HG02571 (cell line): ENCODE results near the gene CYP8B1.
A peak's percentile ranks its signal among the peaks of the same experiment; 100 is the strongest.
"Not testable (repeated sequence)": the region's sequence is repeated elsewhere in the genome, so short reads cannot be mapped to it uniquely, and the experiment has no call there.

Experiments used
- ATAC-seq: cut with Tn5 transposase; IDR thresholded peaks from one replicate; pipeline ENCODE4 v1.9.1; 2021; ENCODE audit warnings: mild to moderate bottlenecking, moderate library complexity; ENCODE audit not compliant: unreplicated experiment

CYP8B1 gene

DNA sequence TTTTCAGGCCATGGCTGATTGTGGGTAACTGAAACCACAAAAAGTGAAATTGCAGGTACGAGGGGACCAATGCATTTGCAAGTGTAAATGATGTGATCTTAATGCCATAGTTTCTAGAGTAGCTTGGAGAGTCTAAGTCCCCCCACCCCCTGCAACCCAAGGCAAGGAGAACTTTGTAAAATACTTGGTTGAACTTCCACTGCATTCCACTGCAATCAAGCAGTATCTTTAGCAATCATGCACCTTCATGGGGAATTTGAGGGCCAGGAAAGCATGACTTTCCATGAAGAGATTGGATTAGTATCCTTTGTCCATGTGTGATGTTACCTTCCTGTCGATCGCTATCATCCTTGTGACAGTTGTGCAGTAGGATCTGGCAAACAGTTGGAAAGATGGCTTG lies 11.4 kb upstream of the CYP8B1 start:
- ATAC-seq, result no peak

DNA sequence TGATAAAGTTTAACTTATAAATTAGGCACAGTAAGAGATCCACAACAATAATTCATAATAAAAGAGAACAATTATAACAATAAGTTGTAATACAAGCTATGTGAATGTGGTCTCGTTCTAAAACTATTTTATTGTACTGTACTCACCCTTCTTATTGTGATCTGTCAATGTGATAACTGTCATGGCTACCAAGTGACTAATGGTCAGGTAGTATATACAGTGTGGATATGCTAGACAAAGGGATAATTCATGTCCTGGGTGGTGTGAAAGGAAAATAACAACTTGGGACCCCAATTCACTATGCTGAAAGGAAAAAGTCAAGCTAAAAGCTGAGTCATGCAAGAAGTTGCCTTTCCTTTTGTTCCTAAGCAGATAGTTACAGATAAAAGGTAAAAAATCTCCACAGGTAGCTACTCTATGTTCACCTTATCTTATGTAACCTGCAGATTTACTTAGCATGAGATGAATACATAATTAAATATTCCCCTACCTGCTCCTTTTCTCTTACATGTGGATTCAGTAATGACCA lies 10.7 kb upstream of the CYP8B1 start:
- no peak for ATAC-seq

- ATAC-seq, result no peak
Observed at GRCh38 chr3:42884324-42884723, 8.6 kb upstream of the CYP8B1 start.

DNA sequence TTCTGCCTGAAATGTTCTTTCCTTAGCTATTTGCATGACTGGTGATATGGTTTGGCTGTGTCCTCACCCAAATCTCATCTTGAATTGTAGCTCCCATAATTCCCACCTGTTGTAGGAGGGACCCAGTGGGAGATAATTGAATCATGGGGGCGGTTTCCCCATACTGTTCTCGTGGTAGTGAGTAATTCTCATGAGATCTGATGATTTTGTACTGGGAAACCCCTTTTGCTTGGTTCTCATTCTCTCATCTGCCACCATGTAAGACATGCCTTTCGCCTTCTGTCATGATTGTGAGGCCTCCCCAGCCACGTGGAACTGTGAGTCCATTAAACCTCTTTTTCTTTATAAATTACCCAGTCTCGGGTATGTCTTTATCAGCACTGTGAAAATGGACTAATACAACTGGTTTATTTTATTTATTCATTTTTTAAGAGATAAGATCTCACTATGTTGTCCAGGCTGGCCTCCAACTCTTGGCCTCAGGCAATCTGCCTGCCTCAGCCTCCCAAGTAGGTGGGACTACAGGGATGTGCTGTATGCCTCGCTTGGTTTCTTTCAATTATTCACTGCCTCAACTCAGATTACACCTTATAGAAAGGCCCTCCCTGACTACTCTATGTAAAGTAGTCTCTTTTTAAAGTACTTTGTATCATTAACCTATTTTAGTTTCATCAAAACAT lies 7.7 kb upstream of the CYP8B1 start:
- not testable (repeated sequence) for ATAC-seq

DNA sequence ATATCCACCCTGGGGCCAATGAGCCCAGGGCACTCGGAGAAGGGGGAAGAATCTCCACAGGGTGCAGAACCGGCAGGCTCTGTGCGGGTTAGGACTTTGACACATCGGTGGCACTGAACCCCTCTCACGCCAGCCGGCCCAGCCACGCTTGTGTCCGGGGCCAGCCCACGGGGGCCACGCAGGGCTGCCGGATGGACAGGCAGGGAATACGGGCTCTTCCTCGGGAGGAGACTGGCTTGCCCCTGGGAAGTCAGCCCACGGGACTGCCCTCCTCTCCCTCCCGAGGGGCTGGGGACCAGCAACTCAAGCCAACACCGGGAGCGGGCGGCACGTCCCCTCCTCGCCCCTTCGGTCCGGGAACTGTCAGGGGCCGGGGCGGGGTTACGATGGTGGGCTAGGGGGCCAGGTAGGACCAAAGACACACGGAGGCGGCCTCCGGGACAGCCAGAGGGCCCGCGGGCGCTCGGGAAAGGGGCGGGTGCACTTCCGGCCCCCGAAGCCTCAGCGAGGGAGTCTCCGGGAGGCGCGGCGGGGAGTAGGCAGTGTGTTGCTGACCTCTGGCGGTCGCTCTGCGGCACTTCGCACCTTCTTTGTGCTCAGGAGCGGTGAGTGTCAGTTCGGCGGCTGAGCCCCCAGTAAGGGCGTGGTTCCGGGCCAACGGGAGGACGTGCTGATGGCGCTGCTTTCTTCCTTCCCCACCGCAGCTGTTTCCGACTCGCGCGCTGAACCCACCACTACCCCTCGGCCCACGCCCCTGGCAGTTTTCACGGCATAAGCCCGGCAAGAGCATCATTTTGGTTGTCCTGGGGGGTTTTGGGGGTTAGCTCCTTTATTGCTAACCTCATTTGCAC lies 5.1 kb upstream of the CYP8B1 start:
- peak; percentile 96 for ATAC-seq

- no peak for ATAC-seq
Observed at GRCh38 chr3:42880183-42880582, 4.5 kb upstream of the CYP8B1 start.

DNA sequence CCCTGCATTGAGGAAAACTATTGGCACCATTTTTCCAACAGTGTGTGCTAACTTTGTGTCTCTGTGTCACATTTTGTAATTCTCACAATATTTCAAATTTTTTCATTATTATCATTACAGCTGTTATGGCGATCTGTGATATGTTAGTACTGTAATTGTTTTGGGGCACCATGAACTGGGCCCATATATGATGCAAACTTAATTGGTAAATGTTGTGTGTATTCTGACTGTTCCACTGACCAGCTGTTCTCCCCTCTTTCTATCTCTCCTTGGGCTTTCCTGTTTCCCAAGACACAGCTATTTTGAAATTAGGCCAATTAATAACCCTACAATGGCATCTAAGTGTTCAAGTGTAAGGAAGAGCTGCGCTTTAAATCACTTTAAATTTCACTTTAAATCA lies 2.2 kb upstream of the CYP8B1 start:
- ATAC-seq, result no peak

DNA sequence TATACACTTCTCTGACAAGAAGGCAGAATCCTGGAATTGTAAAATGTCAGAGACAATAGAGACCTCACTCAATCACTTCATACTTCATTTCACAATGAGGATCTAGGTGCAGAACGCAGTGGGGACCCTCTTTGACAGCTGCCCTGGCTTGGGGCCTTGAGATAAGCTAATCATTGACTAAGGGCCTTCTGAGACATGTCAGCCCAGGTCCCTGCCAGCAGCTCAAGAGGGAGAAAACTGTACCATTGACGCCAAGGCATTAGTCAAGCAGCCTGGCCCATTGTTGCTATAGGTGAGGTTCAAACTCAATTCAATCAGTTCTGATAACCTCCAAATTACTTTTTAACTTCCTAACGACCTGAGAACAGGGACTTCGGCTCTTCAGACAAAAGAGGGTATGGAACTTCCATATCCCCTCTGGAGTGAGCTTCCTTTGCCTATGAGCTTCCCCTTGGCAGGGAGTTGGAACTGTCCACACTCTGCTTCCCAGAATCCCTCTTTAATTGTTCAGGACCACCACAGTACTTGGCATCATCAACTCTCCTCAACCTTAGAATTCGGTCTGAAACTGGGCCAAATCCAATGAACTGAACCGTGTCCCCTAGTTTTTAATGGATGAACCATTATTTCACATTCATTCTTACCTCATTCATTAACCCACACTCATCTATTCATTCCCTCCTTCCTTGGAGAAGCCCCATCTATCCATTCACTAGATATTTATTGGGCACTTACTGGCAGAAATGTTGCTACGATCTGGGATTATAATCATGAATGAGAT lies 1.5 kb upstream of the CYP8B1 start:
- no peak for ATAC-seq

GRCh38 chr3:42876401-42876800 lies 722 bp upstream of the CYP8B1 start:
- no peak for ATAC-seq

GRCh38 chr3:42874749-42875148 lies 930 bp downstream of the CYP8B1 start:
- ATAC-seq, result no peak

DNA sequence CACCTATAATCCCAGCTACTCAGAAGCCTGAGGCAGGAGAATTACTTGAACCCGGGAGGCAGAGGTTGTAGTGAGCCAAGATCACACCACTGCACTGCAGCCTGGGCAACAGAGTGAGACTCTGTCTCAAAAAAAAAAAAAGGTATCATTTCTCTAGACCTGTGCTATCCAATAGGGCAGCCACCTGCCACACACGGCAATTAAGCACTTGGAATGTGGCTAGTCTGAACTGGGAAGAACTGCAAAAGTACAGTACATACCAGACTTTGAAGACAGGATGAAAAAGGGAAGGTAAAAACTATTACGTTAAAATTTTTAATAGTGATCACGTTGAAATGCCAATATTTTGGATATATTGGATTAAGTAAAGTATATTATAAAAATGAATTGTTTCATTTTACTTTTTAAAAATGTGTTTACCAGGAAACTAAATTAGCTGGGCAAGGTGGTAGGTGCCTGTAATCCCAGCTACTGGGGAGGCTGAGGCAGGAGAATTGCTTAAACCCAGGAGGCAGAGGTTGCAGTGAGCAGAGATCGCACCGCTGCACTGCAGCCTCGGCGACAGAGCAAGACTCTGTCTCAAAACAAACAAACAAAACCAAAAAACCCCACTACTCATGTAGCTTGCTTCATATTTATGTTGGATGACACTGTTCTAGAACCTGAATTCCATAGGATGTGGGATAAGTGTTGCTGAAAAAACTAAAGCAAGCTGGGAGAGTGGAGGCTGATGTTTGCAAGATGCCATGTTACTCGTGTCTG lies 2.3 kb downstream of the CYP8B1 start:
- no peak for ATAC-seq

DNA sequence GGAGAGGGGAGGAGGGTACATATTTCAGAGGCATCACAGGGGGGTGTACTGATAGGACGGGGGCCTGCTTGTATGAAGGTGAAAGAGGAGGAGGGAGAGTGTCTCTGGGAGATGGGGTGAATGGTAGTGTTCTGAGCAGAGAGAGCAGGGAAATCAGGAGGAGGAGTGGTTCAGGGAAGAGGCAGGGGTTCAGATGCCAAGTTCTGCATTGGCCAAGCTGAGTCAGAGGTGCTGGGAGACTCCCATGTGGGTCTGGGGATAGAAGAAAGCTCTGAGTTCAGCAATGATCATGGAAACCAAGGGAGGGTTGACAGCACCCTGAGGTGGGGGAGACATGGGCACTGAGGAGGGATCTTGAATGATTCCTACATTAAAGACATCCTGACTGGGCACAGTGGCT lies 3.0 kb downstream of the CYP8B1 start:
- ATAC-seq, result no peak

- no peak for ATAC-seq
Observed at GRCh38 chr3:42871592-42872196, 4.0 kb downstream of the CYP8B1 start.

- ATAC-seq, result no peak
Observed at GRCh38 chr3:42868841-42869240, 6.8 kb downstream of the CYP8B1 start.

DNA sequence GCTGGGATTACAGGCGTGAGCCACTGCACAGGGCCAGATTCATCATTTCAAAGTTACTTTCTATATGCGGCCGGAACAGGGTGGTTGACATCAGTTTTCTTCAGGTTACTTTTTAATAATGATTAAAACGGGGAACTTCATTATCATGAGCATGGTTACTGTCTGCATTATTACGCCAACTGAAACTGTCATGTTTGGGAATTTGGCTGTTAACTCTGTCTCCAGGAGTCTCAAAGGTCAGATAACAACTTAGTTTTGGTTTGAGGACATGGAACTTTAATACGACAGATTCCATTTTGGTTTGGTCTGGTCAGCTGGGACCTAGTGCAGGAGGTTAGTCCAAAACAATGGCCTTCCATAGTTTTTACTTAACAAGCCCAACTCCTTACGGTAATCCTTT lies 8.5 kb downstream of the CYP8B1 start:
- no peak for ATAC-seq

DNA sequence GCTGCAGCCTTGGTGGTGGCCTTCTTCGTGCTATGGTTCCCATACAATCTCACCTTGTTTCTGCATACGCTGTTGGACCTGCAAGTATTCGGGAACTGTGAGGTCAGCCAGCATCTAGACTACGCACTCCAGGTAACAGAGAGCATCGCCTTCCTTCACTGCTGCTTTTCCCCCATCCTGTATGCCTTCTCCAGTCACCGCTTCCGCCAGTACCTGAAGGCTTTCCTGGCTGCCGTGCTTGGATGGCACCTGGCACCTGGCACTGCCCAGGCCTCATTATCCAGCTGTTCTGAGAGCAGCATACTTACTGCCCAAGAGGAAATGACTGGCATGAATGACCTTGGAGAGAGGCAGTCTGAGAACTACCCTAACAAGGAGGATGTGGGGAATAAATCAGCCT lies 10.4 kb downstream of the CYP8B1 start:
- no peak for ATAC-seq

GRCh38 chr3:42864321-42864950 lies 11.2 kb downstream of the CYP8B1 start:
- ATAC-seq, result no peak

- no peak for ATAC-seq
Observed at GRCh38 chr3:42856544-42856943, 19.1 kb downstream of the CYP8B1 start.

GRCh38 chr3:42855547-42856380 lies 19.9 kb downstream of the CYP8B1 start:
- ATAC-seq, result no peak
